Nucleus accumbens (tissue), 56 donors: Measurements from ENCODE around the gene LRRC7.
A peak's percentile ranks its signal among the peaks of the same experiment; 100 is the strongest.
"Not testable (repeated sequence)": the region's sequence is repeated elsewhere in the genome, so short reads cannot be mapped to it uniquely, and the experiment has no call there.

Source experiments
- DNase-seq, 56 donors: peaks; one replicate each; lab custom pipeline; 2025; lab: John Stamatoyannopoulos, UW

The LRRC7 gene

GRCh38 chr1:69852151-69852550 is 284.4 kb downstream of the LRRC7 start:
- no peak for DNase-seq

GRCh38 chr1:69852706-69853105 is 285.0 kb downstream of the LRRC7 start:
- no peak for DNase-seq

GRCh38 chr1:69858534-69858933 is 290.8 kb downstream of the LRRC7 start:
- DNase-seq = no peak

GRCh38 chr1:69861641-69862040 is 293.9 kb downstream of the LRRC7 start:
- DNase-seq = peak in 1 of 56 donors; percentile 12

- DNase-seq = peak in 1 of 56 donors; percentile 4
Measured at GRCh38 chr1:69862906-69863305, 295.2 kb downstream of the LRRC7 start.

GRCh38 chr1:69863704-69864103 is 296.0 kb downstream of the LRRC7 start:
- DNase-seq = no peak

GRCh38 chr1:69871412-69871811 is 303.7 kb downstream of the LRRC7 start:
- no peak for DNase-seq

GRCh38 chr1:69878338-69878737 is 310.6 kb downstream of the LRRC7 start:
- DNase-seq = no peak

GRCh38 chr1:69888016-69888415 is 320.3 kb downstream of the LRRC7 start:
- DNase-seq = not testable (repeated sequence)

- no peak for DNase-seq
Measured at GRCh38 chr1:69888657-69889056, 320.9 kb downstream of the LRRC7 start.

GRCh38 chr1:69898403-69898947 is 330.8 kb downstream of the LRRC7 start:
- DNase-seq = peak in 10 of 56 donors; percentile 4 to 45 (median 15)

- no peak for DNase-seq
Measured at GRCh38 chr1:69911301-69911801, 343.6 kb downstream of the LRRC7 start.

- DNase-seq = peak in 1 of 56 donors; percentile 13
Measured at GRCh38 chr1:69913977-69914376, 346.3 kb downstream of the LRRC7 start.

GRCh38 chr1:69914976-69915765 is 347.4 kb downstream of the LRRC7 start:
- DNase-seq = no peak

- no peak for DNase-seq
Measured at GRCh38 chr1:69919129-69919921, 351.6 kb downstream of the LRRC7 start.

- no peak for DNase-seq
Measured at GRCh38 chr1:69919922-69920273, 352.2 kb downstream of the LRRC7 start.

GRCh38 chr1:69920426-69920825 is 352.7 kb downstream of the LRRC7 start:
- no peak for DNase-seq

GRCh38 chr1:69921486-69921885 is 353.8 kb downstream of the LRRC7 start:
- DNase-seq = no peak

- DNase-seq = not testable (repeated sequence)
Measured at GRCh38 chr1:69928234-69928633, 360.5 kb downstream of the LRRC7 start.

GRCh38 chr1:69929308-69930057 is 361.8 kb downstream of the LRRC7 start:
- no peak for DNase-seq

GRCh38 chr1:69930396-69930795 is 362.7 kb downstream of the LRRC7 start:
- no peak for DNase-seq
